ENCODE data around the gene TTC33.

Gene TTC33

DNA sequence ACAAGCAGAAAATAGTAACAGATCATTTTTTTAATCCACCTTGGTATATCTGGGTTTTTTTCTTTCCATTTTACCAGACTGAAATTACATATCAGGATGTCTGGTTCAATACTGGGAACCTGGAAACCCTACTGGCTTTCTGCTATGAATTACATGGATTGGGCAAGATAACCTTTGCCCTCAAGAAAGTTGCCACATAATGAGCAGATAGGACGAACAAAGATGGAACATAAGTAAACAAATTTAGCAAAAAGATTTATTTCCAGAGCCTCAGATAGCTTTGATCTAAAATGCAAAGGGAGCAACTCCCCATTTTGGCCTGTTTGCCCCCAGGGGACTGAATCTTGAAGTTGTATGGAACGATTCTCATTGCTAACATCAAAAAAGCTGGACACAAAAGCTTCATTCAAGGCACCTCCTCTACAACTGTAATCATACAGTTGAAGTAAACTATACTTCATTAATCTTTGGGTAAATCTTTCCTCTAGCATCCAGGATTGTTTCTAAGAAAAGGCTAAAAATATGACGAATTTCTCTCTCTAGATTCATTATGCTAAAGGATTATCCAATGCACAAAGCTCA lies 207.7 kb downstream of the TTC33 start:
- in situ Hi-C loops (cut with HindIII; ENCODE audit: low pct_unique_long_range_greater_than_20kb, low sequenced_read_pairs) = no loop called here
- DNase-seq (ENCODE audit: low read depth in 1 of 2, low spot score in 1 of 2) = no peak
- TF ChIP-seq JUND (IDR thresholded peaks at IDR 0.05; ENCODE audit: low read depth) = no peak

DNA sequence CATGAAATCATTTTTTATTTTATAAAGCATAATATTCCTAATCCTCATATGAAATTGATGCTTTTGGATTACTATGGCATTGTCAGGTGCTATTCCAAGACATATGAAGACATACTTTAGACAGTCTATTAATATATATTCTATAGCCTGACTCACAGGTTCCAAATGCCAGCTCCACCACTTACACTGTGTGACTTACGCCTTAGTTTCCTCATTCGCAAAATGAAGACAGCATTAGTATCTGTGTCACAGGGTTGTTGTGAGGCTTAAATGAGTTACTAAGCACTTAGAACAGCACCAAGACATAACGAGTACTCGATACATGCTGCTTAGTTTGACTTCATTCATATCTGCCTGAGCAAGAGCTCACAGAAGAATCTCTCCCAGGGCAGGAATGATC lies 208.2 kb downstream of the TTC33 start:
- in situ Hi-C loops (cut with HindIII; ENCODE audit: low pct_unique_long_range_greater_than_20kb, low sequenced_read_pairs) = no loop called here
- DNase-seq (ENCODE audit: low read depth in 1 of 2, low spot score in 1 of 2) = no peak
- no peak for TF ChIP-seq JUND (IDR thresholded peaks at IDR 0.05; ENCODE audit: low read depth)

DNA sequence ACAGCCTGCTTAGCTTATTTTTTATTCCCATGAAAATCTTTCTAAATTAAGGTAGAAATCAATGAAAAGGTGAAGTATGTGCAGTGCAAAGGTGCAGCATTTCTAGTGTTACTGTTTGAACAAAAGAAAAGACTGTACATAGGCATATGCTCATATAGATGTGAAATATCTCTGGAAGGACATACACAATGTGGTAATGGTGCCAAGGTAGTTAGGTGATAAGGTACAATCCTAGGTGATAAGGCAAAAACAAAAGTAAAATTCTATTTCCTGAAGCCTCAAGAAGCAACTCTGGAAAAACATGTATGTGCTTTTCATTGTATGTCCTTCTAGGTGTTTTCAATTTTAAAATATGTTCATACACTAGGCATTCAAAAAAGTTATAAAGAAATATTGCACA lies 215.5 kb downstream of the TTC33 start:
- in situ Hi-C loops (cut with HindIII; ENCODE audit: low pct_unique_long_range_greater_than_20kb, low sequenced_read_pairs) = no loop called here

DNA sequence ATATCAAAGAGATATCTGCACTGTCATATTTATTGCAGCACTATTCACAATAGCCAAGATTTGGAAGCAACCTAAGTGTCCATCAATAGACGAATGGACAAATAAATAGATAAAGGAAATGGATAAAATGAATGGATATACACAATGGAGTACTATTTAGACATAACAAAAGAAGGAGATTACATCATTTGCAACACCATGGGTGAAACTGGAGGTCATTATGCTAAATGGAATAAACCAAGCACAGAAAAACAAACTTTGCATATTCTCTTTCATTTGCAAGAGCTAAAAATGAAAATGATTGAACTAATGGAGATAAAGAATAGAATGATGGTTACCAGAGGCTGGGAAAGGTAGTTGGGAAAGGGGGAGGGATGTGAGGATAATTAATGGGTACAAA lies 231.1 kb downstream of the TTC33 start:
- no peak for DNase-seq (ENCODE audit: low read depth in 1 of 2, low spot score in 1 of 2)
- in situ Hi-C loops (cut with HindIII; ENCODE audit: low pct_unique_long_range_greater_than_20kb, low sequenced_read_pairs) = no loop called here
- TF ChIP-seq JUND (IDR thresholded peaks at IDR 0.05; ENCODE audit: low read depth) = no peak

More for the DNA sequence above, 215.5 kb downstream of the TTC33 start:
- TF ChIP-seq JUND (IDR thresholded peaks at IDR 0.05; ENCODE audit: low read depth) = no peak
- no peak for DNase-seq (ENCODE audit: low read depth in 1 of 2, low spot score in 1 of 2)

DNA sequence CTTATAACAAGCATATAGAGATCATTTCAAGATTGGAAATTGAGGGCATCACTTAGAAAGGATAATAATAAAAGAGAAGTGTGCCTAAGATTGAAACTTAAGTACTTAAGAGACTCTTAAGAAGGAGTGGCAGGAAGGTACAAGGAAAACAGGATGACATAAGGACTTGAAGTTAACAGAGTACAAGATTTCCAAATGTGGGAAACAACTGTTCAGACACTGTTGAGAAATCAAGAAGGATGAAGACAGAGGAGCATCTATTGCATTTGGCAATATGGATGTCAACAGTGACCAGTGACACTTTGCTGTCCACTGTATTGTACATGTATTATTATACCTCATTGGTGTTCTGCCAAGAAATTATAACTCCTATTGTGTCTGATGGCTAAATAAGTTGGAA lies 233.8 kb downstream of the TTC33 start:
- in situ Hi-C loops (cut with HindIII; ENCODE audit: low pct_unique_long_range_greater_than_20kb, low sequenced_read_pairs) = no loop called here
- no peak for DNase-seq (ENCODE audit: low read depth in 1 of 2, low spot score in 1 of 2)
- no peak for TF ChIP-seq JUND (IDR thresholded peaks at IDR 0.05; ENCODE audit: low read depth)

DNA sequence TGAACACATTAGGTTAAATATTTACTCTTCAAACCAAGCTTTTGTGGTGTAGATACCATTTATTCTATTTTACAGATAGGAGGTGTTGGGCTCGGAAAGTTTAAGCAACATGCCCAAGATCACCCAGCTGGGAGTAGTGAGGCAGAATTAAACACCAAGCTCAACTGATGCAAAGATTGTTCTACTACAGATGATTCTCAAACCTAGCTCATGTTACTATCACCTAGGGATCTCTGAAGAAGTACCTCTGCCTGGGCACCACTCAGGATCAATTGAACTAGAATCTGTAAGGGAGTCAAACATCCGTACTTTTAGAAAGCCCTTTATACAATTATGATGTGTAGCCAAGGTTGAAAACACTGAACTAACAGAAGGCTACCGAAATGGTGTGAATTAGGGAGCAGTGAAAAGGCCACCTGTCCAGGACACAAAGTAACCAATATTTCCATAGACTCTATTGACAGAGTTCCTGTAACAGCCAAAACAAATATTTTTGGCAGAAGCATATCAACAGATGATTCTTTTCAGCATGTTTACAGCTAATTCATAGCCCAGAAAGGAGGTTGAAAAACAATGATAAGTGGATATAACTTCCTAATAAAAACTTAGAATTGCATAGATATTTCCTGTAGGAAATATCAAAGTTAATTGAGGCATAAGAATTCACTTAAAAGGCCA lies 234.5 kb downstream of the TTC33 start:
- in situ Hi-C loops (cut with HindIII; ENCODE audit: low pct_unique_long_range_greater_than_20kb, low sequenced_read_pairs) = no loop called here
- peak in 1 of 2 experiments; percentile 7 for DNase-seq (ENCODE audit: low read depth in 1 of 2, low spot score in 1 of 2)
- no peak for TF ChIP-seq JUND (IDR thresholded peaks at IDR 0.05; ENCODE audit: low read depth)

DNA sequence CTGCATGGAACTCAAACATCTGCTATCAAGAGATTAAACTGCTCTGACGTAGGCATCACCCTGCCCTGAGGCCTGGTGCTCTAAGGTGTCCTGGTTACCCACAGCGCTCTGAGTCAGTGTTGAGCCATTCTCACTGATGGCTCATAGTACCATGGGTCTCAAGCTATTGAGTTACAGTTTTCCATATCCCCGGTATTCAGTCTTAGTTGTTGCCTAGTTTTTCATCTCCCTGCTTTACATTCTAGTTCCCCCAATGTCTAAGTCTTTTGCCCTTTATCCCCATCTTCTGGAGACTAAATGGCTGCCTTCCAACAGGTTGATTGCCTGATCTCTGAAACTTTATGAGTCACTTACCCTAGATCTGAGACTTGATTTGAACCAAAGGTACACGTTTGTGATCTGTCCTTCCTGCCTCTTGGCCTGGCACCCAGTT lies 237.3 kb downstream of the TTC33 start:
- no peak for DNase-seq (ENCODE audit: low read depth in 1 of 2, low spot score in 1 of 2)
- TF ChIP-seq JUND (IDR thresholded peaks at IDR 0.05; ENCODE audit: low read depth) = no peak
- in situ Hi-C loops (cut with HindIII; ENCODE audit: low pct_unique_long_range_greater_than_20kb, low sequenced_read_pairs) = no loop called here

DNA sequence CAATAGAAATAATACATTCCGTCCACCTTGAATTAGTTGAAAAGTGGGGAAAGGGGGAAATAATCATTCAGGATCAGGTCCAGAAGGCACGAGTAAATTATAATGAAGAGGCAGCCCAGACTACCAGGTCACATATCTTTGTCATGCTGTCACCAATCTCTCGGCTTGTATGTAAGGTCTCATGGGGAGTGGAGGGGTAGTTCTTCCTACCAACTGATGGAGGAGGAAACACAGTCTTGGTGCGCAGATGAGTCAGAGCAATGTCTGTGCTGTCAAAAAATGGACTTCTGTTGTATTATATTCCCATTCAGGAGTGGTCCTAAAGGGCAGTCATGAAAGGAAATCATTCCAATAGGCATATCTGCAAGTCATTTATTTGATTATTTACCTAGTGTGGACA lies 240.3 kb downstream of the TTC33 start:
- no peak for DNase-seq (ENCODE audit: low read depth in 1 of 2, low spot score in 1 of 2)
- TF ChIP-seq JUND (IDR thresholded peaks at IDR 0.05; ENCODE audit: low read depth) = no peak
- in situ Hi-C loops (cut with HindIII; ENCODE audit: low pct_unique_long_range_greater_than_20kb, low sequenced_read_pairs) = no loop called here

DNA sequence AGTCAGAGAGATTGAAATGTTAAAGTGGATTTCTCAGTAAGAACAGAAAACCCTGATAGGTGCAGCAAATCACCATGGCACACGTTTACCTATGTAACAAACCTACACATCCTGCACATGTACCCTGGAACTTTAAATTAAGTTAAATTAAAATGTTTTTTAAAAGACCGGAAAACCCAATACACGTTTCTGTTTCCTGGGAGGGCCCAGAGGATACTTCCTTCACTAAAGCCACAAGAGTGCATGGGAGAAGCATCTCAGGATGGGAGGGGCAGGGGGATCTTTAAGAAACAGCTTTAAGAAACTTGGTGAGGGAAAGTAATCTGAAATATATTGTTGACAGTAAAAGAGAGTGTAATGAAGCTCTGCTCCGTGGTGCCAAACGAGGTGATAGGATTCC lies 240.8 kb downstream of the TTC33 start:
- no peak for TF ChIP-seq JUND (IDR thresholded peaks at IDR 0.05; ENCODE audit: low read depth)
- DNase-seq (ENCODE audit: low read depth in 1 of 2, low spot score in 1 of 2) = no peak
- in situ Hi-C loops (cut with HindIII; ENCODE audit: low pct_unique_long_range_greater_than_20kb, low sequenced_read_pairs) = no loop called here

DNA sequence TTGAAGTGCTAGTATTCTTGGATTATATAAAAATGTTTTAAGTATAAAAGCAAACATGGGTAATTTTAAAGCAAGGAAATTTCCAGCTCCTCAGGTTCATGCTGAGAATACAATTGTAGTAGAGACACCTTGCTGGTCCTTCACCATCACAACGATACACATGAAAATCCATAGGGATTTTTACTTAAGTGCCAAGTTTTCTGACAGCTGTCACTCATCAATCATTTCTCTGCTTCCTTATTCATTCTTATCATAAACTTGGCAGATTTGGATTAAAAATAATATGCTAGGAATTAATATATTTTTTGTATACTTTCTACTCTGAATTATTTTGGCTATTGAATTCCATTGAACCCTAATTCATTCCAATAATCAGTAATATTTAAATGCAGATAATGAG lies 244.0 kb downstream of the TTC33 start:
- in situ Hi-C loops (cut with HindIII; ENCODE audit: low pct_unique_long_range_greater_than_20kb, low sequenced_read_pairs) = no loop called here
- no peak for DNase-seq (ENCODE audit: low read depth in 1 of 2, low spot score in 1 of 2)
- TF ChIP-seq JUND (IDR thresholded peaks at IDR 0.05; ENCODE audit: low read depth) = no peak

DNA sequence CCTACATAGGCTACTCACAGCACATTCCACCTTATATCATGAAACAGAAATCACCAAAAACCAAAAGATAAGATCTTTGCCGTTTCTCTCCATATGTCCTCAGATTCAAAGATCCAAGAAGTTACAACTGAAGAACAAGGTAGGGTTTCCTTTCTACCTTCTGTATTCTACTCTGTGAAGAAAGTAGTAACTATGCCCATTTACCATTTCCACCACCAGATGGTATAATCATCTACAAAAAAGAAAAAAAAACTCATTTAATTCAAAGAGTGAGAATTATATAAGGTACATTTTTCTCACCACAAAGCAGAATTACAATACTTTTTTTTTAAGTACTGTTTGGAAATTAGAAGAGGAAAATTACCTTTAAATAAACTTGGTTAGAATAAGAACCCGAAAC lies 248.7 kb downstream of the TTC33 start:
- DNase-seq (ENCODE audit: low read depth in 1 of 2, low spot score in 1 of 2) = peak in 1 of 2 experiments; percentile 41
- no peak for TF ChIP-seq JUND (IDR thresholded peaks at IDR 0.05; ENCODE audit: low read depth)
- in situ Hi-C loops (cut with HindIII; ENCODE audit: low pct_unique_long_range_greater_than_20kb, low sequenced_read_pairs) = no loop called here

DNA sequence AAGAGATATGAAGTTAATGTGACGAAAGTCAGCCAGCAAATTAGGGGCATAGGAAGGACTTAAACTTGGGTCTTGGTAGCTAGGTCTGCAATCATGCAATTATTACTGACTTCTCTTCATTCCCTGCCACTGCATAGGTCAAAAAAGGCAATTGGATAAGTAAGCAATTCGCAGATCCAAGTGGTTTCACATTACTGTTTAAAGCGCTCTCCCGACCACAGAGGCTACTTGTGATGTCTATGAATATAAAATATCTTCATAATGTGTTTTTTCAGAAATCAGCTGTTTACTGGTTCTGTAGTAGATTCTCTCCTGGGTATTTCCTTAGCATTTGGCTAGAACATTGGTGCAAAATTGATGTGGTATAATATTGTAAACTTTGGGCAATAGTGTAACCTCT lies 250.7 kb downstream of the TTC33 start:
- in situ Hi-C loops (cut with HindIII; ENCODE audit: low pct_unique_long_range_greater_than_20kb, low sequenced_read_pairs) = no loop called here
- DNase-seq (ENCODE audit: low read depth in 1 of 2, low spot score in 1 of 2) = no peak
- no peak for TF ChIP-seq JUND (IDR thresholded peaks at IDR 0.05; ENCODE audit: low read depth)

DNA sequence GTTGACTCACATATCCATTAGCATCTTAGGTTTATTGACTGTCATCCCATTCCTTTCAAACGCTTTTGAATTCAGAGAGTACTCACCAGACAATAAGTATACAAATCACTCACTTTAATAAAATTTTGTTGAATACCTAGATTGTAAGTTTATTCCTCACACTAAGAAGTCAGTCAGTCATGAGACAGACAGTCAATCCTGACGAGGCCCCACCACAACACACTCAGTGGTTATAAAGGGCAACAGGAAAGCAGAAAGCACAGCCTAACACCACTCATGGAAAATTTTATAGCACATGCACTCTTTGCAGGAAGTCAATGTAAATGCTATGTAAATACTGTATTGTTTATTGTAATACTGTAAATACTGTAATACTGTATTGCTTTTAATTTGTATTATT lies 252.3 kb downstream of the TTC33 start:
- DNase-seq (ENCODE audit: low read depth in 1 of 2, low spot score in 1 of 2) = no peak
- in situ Hi-C loops (cut with HindIII; ENCODE audit: low pct_unique_long_range_greater_than_20kb, low sequenced_read_pairs) = no loop called here
- TF ChIP-seq JUND (IDR thresholded peaks at IDR 0.05; ENCODE audit: low read depth) = no peak

DNA sequence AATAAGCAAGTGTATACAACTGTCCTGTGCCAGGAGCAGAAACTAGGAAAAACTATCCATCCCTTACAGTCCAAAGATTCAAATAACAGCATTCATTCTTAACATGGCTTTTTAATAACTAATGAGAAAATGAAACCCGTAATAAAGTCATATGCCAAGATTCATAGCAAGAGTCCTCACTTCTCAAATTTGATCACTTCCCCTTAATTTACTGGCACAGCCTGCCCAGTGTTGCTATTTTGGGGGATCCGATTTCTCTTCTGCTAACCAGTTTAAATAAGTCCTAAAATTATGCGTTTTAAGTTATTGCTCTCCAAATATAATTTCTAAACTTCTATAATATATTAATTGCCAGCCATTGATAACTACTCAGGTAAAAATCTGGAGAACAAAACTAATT lies 253.0 kb downstream of the TTC33 start:
- in situ Hi-C loops (cut with HindIII; ENCODE audit: low pct_unique_long_range_greater_than_20kb, low sequenced_read_pairs) = no loop called here
- no peak for DNase-seq (ENCODE audit: low read depth in 1 of 2, low spot score in 1 of 2)

More for the DNA sequence above, 253.0 kb downstream of the TTC33 start:
- no peak for TF ChIP-seq JUND (IDR thresholded peaks at IDR 0.05; ENCODE audit: low read depth)
